Activated CD8-positive, alpha-beta memory T cell treated with anti-CD3 and anti-CD28 coated beads for 48 hours (primary cell): ENCODE measurements around the gene DAPK2.

Experiments used
- DNase-seq, 3 experiments: peaks; one replicate each; pipeline ENCODE4 v3.0.0-alpha.2; 2020; ENCODE audit warnings: low read depth in 2 of 3, low spot score in 2 of 3

Gene DAPK2

GRCh38 chr15:63874616-63875015, 171.7 kb downstream of the DAPK2 start:
- no peak for DNase-seq

GRCh38 chr15:63872759-63873510, 173.3 kb downstream of the DAPK2 start:
- no peak for DNase-seq

- DNase-seq, result no peak
Observed at GRCh38 chr15:63870487-63871209, 175.6 kb downstream of the DAPK2 start.

- no peak for DNase-seq
Observed at GRCh38 chr15:63870043-63870394, 176.3 kb downstream of the DAPK2 start.

GRCh38 chr15:63869371-63870042, 176.8 kb downstream of the DAPK2 start:
- DNase-seq, result no peak

GRCh38 chr15:63864186-63864585, 182.1 kb downstream of the DAPK2 start:
- no peak for DNase-seq

- DNase-seq, result no peak
Observed at GRCh38 chr15:63861946-63862517, 184.3 kb downstream of the DAPK2 start.

- no peak for DNase-seq
Observed at GRCh38 chr15:63860555-63860954, 185.7 kb downstream of the DAPK2 start.

GRCh38 chr15:63860155-63860554, 186.1 kb downstream of the DAPK2 start:
- peak in 1 of 3 experiments; percentile 13 for DNase-seq

GRCh38 chr15:63858881-63859280, 187.4 kb downstream of the DAPK2 start:
- DNase-seq, result no peak

GRCh38 chr15:63858448-63858847, 187.8 kb downstream of the DAPK2 start:
- DNase-seq, result no peak

GRCh38 chr15:63857461-63857856, 188.8 kb downstream of the DAPK2 start:
- no peak for DNase-seq
